ENCODE results near the gene NCKAP5L. TPM values are rescaled to one million over a fixed set of nuclear protein-coding genes. Genes with fewer than 3 reads are reported as not detected.

The NCKAP5L gene, protein sequence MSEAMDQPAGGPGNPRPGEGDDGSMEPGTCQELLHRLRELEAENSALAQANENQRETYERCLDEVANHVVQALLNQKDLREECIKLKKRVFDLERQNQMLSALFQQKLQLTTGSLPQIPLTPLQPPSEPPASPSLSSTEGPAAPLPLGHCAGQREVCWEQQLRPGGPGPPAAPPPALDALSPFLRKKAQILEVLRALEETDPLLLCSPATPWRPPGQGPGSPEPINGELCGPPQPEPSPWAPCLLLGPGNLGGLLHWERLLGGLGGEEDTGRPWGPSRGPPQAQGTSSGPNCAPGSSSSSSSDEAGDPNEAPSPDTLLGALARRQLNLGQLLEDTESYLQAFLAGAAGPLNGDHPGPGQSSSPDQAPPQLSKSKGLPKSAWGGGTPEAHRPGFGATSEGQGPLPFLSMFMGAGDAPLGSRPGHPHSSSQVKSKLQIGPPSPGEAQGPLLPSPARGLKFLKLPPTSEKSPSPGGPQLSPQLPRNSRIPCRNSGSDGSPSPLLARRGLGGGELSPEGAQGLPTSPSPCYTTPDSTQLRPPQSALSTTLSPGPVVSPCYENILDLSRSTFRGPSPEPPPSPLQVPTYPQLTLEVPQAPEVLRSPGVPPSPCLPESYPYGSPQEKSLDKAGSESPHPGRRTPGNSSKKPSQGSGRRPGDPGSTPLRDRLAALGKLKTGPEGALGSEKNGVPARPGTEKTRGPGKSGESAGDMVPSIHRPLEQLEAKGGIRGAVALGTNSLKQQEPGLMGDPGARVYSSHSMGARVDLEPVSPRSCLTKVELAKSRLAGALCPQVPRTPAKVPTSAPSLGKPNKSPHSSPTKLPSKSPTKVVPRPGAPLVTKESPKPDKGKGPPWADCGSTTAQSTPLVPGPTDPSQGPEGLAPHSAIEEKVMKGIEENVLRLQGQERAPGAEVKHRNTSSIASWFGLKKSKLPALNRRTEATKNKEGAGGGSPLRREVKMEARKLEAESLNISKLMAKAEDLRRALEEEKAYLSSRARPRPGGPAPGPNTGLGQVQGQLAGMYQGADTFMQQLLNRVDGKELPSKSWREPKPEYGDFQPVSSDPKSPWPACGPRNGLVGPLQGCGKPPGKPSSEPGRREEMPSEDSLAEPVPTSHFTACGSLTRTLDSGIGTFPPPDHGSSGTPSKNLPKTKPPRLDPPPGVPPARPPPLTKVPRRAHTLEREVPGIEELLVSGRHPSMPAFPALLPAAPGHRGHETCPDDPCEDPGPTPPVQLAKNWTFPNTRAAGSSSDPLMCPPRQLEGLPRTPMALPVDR (N-terminal part only)
- 20.5 and 20.9 TPM in 2 replicates for total RNA-seq (2021)
- Bru-seq, nascent RNA = percentile 68 among the genes with signal in this experiment
- BruChase-seq, experiment 1, labeled RNA remaining after a 2-hour chase = percentile 63 among the genes with signal in this experiment
- BruChase-seq, experiment 2, labeled RNA remaining after a 6-hour chase = percentile 63 among the genes with signal in this experiment
- long read RNA-seq, full-length matches to known transcripts = 7 of 16 reads
- long read RNA-seq, partial matches to known transcripts = 7 of 16 reads
- long read RNA-seq, other reads (novel, unspliced or antisense) = 2 of 16 reads

DNA sequence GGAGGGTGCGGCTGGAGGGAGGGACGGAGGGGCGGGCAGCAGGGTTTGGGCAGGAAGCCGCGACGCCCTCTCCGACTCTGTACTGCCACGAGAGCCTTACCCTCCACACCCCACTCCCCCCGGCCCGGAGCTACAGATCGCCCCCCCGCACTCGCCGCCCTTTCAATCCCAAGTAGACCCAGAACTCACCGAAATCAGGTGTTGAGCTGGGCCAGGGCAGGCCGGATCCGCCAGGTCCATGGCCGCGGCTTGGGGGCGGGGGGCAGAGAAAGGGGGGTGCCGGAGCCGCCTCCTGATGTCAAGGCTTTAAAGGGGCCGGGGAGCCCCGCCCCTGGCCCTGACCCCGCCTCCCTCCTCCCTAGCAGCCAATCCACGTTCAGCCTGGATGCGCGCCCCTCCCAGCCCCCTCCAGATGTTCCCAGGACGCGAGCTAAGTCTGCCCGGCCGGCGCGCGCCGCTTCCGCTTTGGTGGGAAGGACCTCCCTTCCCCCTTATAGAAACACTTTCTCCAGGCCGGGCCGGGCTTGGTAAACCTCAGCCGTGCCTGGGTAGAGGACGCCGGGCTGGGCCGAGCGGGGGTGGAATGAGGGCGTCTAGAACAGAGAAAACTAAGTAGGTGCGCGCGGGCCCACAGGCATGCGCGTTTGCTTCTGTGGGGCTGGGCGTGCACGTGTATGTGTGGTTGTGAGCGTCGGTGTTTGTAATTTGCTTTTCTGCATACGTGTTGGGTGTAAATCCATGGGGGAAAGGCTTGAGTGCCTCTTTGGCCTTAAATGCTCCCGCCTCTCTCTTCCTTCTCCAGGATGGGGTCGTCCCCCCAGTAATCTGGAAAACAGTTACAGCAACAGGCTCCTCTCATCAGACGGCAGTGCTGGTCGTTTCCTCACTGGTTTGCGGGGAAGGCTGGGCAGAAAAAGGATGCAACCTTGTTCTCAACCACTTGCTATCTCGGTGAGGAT, at the start of gene NCKAP5L:
NCKAP5L (minus strand) TSS at position 281 of the 959 bp plus-strand sequence. CDS start 24,369 bp downstream, outside the sequence.
- Histone ChIP-seq H3F3A (ENCODE audit: insufficient read depth, low read depth) (no peaks in the 10 kb centered on the region; the same call in 1 of the 2 replicates), H3K27ac (peak within 1 kb of the TSS; percentile 20; the same call in 1 of the 2 replicates), H3K79me2 (ENCODE audit: low read depth) (peaks cover 24% of the 10 kb centered on the region; the same call in 1 of the 2 replicates), H3K4me1 (replicated peaks; ENCODE audit: insufficient read depth) (peaks cover 25% of the 10 kb centered on the region), H3K9me3 (ENCODE audit: insufficient read depth, low read depth) (no peaks in the 10 kb centered on the region), H3K27me3 (ENCODE audit: insufficient read depth, low read depth) (no peaks in the 10 kb centered on the region), H3K4me3 (peak within 1 kb of the TSS; percentile 84), H2AFZ (peak within 1 kb of the TSS; percentile 81), H3K36me3 (ENCODE audit: low read depth) (no peaks in the 10 kb centered on the region), H4K20me1 (ENCODE audit: insufficient read depth) (peaks cover 16% of the 10 kb centered on the region; the same call in 1 of the 2 replicates), H3K9me2 (ENCODE audit: insufficient read depth) (no peaks in the 10 kb centered on the region), H3K4me2 (peak within 1 kb of the TSS; percentile 92)
- ChIA-PET POLR2A (ENCODE audit: unreplicated experiment) (interaction anchor here (0.6 to 1.0 kb wide), 14 partner anchors 13 to 1783 kb away, joined by 3 to 14 read pairs (median 4); partner anchors contain the start of genes BCDIN3D, RACGAP1 and TMBIM6), CTCF (interaction anchor here (0.5 to 1.5 kb wide), 7 partner anchors 11 to 242 kb away, joined by 3 to 12 read pairs (median 7); partner anchors contain the start of gene TMBIM6)
- TF ChIP-seq EZH2 (IDR thresholded peaks at IDR 0.05; ENCODE audit: low read depth) = no peak
- TF ChIP-seq, protein P1, sequence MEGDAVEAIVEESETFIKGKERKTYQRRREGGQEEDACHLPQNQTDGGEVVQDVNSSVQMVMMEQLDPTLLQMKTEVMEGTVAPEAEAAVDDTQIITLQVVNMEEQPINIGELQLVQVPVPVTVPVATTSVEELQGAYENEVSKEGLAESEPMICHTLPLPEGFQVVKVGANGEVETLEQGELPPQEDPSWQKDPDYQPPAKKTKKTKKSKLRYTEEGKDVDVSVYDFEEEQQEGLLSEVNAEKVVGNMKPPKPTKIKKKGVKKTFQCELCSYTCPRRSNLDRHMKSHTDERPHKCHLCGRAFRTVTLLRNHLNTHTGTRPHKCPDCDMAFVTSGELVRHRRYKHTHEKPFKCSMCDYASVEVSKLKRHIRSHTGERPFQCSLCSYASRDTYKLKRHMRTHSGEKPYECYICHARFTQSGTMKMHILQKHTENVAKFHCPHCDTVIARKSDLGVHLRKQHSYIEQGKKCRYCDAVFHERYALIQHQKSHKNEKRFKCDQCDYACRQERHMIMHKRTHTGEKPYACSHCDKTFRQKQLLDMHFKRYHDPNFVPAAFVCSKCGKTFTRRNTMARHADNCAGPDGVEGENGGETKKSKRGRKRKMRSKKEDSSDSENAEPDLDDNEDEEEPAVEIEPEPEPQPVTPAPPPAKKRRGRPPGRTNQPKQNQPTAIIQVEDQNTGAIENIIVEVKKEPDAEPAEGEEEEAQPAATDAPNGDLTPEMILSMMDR (conservative IDR thresholded peaks at IDR 0.05) = no peak
- peak; percentile 82 to 94 for DNase-seq
- intact Hi-C loops (cut with micrococcal nuclease; ENCODE audit: unreplicated experiment) = no loop called here
- BruUV-seq (replicated peaks) = TSS peak; percentile 85

DNA sequence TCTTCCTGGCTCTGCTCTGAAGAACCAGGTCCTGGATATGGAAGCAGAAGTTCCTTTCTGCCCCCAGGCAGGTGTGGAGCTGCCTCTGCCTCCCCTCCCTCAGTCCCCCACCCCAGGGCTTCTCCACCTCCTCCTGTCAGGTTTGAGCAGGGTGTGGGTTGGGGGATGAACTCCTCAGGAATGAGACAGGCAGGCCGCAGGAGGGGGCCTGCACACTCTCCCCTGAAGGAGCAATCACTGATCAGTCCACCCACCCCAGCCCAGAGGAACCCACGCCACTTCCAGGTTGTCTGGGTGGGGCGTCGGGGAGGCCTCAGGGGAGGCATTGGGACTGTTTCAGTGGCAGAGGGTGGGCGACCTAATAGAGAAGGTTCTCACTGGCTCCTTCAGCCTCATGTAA, 48.9 kb upstream of the NCKAP5L start:
- DNase-seq = no peak
- H2AFZ ChIP-seq = no peak overlapping the region
- ChIA-PET CTCF (interaction anchor here (0.6 kb wide), 1 partner anchor 140 kb away, joined by 3 read pairs; no protein-coding TSS in a partner anchor), POLR2A (ENCODE audit: unreplicated experiment) (no interaction called here)
- H3K4me1 ChIP-seq (replicated peaks; ENCODE audit: insufficient read depth) = no peaks in the 10 kb centered on the region
- no peaks in the 10 kb centered on the region for H4K20me1 ChIP-seq (ENCODE audit: insufficient read depth)
- H3K27me3 ChIP-seq (ENCODE audit: insufficient read depth, low read depth) = no peaks in the 10 kb centered on the region
- H3F3A ChIP-seq (ENCODE audit: insufficient read depth, low read depth) = peaks cover 12% of the 10 kb centered on the region
- H3K9me2 ChIP-seq (ENCODE audit: insufficient read depth) = no peaks in the 10 kb centered on the region
- no peak overlapping the region for H3K27ac ChIP-seq
- H3K79me2 ChIP-seq (ENCODE audit: low read depth) = no peaks in the 10 kb centered on the region
- H3K4me2 ChIP-seq = no peak overlapping the region
- TF ChIP-seq, protein P1 (conservative IDR thresholded peaks at IDR 0.05) = no peak
- no peak for TF ChIP-seq EZH2 (IDR thresholded peaks at IDR 0.05; ENCODE audit: low read depth)
- no peak overlapping the region for H3K4me3 ChIP-seq
- H3K36me3 ChIP-seq (ENCODE audit: low read depth) = no peaks in the 10 kb centered on the region
- intact Hi-C loops (cut with micrococcal nuclease; ENCODE audit: unreplicated experiment) = no loop called here
- no TSS peak for BruUV-seq (replicated peaks)
- no peaks in the 10 kb centered on the region for H3K9me3 ChIP-seq (ENCODE audit: insufficient read depth, low read depth)
